NCI-H1417 treated with DMSO at 0.1 percent for 48 hours (cell line): ENCODE results near the gene HOXA1.

Experiments
- DNase-seq: peaks from one replicate; lab custom pipeline; 2025; lab: John Stamatoyannopoulos, UW

The HOXA1 gene

DNA sequence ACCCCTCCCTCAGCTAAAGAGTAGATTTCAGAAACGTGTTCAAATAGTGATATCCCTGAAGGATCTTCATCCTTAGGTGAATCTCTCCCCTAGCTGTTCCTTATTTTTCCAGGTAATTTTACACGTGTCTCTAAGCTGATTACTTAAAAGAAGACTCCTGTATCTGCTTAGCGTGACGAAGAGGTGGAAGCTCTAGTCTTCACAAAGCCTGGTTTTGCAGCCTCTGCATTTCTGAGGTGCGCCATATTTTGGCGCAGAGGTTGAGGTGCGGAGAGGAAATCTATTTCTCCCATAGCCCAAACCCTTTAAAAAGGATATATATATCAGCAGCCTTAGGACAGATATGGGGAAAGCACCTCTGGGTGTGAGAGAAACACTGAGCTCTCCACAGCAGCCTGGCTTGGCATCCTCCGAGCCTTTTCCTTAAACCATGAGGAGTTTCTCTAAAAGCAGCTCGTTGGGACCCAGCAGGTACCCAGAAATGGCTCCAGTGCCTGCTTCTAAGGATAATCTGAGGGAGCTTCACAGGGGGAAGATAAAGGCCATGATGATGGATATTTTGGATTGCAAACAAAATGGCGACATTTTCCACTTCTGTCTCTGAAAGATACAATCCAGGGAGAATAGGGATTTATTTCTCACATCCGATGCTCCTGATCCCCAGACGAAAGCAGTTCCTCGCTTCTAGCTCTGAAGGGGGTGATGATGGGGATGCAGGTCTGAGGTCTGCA, 9.7 kb upstream of the HOXA1 start:
- DNase-seq, result no peak

DNA sequence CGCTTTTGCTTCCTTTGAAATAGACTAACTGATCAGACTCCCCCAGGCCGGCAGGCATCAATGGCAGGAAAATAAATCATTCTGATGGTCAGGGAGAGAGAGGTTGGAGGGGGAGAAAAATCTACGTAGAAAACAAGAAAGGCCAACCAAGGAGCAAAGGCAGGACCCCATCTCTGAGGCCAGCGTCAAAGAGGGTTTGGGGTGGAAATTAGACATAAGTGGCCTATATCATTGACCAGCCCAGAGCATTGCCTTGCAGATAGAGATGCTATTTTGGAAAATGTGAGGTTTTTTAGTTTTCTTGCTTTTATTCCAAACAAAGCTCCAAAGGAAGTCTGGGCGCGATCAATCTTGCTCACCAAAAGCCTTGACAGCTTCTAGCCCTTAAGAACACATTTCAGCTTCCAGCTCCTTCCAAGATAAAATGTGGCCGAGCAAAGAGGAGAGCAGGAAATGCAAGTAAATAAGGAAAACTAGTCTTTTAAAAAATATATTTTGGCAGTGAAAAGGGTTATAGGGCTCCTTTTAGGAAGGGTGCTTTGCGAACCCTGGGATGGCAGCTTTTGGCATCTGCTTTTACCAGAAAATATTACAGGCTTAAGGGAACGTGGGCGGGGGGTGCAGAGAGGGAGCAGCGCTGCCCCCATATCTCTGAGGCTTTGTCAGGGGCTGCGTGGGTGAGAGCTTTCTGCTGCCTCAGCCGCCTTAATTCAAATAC, 8.7 kb upstream of the HOXA1 start:
- no peak for DNase-seq

DNA sequence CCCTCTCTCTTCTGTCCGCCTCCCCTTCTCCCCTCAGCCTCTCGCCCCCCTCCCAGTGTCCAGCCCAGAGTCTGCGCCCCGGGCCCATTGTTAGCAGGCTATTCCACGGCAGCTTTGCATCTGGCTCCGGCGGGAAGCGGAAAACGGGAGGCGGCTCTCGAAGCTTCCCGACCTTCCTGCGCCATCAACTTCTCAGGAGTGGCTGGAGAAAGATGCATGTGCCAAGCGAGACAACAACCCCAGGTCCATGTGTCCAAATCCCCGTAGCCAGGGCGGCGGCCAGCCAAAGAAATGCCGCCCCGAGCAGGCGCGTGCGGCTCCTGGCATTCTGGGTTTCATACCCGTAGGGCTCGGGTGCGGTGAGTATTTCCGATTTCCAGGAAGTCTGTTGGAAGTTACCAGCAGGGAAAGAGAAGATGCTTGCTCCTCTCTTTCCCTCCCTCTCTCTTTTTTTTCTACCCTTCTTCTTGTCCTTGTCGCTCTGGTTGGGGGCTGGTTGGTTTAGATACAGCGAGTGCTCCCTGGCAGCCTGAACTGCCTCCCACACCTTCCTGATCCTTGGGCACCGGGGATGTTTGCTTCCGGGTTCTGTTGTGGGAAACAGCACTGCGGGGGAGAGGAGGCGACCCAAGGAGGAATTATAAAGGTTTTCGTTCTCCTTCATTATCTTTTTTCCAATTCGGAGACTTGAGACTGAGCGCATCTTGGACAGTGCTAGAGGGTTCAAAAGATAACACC, 7.9 kb upstream of the HOXA1 start:
- no peak for DNase-seq

DNA sequence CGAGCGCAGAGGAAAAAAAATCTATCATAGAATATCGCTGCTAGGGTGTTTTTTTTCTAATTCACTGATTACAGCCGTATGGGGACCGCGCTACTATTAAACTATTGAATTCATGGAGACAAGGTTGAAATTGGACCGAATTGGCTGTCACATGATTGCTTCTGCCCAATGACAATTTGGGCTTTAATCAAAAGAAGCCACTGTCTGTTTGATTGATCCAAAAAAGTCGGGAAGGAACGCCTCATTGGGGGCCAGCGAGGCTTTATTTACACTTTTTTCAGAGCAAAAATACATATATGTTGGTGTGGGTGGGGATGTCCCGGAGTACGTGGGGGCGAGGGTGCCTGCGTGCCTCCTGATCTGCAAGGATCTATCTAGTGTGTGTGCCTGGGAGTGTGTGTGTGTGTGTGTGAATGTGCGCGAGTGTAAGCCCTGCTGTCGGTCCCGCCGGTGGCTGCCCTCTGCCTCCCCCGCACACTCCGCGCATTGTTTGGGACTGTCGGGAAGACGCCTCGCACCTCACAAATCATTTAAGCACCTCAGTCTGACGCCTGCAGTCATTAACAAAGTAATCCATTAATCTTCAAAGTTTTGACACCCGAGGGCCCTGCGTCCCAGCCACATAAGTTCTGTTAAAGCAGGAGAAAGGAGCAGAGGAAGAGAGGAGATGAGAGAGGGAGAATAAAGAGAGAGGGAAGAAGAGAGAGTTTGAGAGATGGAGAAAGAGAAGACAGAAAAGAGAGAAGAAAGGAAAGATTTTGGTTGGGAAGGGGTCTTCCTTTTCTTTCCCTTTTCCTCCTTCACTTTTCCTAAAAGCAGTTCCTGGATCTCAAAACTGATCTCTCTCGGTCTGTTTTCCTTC, 7.0 kb upstream of the HOXA1 start, which contains the start of gene HOXA2:
Gene HOXA2, minus strand, starts transcription at position 103 of the 862 bp plus-strand sequence. CDS start 183 bp downstream, outside the sequence.
- no peak for DNase-seq

DNA sequence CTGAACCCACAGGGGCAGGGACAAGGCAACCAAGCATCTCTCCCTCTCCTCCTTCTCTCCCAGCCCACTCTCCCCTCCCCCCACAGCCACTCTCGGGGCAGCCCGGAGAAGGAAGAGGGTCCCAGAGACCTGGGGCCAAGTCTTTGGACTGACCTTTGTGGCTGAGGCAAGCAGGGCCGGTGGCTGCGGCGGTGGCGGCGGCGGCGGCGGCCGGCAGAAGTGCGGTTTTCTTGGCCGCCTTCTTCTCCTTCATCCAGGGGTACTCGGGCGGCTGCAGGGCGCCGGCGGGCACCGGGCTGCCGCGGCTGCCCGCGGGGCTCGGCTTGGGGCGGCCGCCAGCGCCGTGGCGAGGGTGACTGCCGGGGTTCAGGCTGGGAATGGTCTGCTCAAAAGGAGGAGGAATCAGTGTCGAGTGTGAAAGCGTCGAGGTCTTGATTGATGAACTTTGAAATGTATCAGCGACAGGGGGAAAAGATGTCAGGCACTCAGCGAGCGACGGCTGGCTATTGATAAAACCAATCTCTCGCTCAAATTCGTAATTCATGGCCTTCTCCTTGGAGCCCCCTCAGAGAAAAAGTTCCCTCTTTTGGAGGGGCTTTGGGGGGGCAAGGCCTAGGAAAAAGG, 6.3 kb upstream of the HOXA1 start:
- DNase-seq, result no peak

DNA sequence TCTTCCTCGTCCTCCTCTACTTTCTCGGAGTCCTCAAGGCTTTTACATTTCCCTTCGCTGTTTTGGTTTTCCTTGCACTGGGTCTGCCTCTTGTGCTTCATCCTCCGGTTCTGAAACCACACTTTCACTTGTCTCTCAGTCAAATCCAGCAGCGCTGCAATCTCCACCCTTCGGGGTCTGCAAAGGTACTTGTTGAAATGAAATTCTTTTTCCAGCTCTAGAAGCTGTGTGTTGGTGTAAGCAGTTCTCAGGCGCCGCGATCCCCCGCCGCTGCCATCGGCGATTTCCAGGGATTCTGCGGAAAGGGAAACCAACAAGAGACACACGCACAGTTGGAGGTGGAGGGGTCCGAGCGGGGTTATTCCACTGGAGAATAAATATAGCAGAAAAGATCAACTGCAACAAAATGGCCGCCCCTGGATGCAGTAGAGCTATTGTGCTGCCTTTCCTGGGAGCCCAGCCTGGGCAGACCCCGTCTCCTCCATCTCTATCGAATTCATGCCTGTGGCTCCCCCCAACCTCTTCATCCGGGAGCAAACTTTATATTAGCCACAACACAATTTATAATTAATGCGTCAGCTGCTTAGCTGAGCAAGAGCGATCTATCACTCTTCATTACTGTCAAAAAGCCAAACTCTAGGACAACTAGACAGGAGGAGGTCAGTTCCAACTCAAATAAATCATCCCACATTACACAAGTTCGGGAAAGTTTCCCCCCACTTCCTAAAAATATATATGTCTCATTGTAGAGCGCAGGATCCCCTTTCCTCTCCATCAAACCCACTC, 5.6 kb upstream of the HOXA1 start:
- DNase-seq, result no peak

DNA sequence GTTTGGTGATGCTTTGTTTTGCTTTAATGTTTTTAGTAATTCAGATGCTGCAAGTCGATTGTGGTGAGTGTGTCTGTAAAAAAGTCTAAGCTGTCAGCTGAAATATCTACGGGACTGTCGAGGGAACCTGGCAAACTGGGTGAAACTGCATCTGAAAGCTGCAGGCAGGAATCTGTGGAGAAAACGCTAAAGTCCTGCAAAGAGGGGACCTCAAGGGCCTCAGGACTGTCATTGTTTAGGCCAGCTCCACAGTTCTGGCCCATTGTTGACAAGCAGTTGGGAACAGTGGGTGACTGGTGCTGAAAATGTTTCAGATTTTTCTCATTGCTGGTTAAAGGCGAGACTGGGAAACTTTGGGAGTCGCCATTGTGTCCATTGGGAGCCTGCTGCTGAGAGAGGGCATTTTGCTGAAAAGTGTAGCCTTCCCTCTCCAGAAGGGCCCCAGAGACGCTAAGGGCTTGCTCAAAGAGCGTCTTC, 4.9 kb upstream of the HOXA1 start:
- no peak for DNase-seq

DNA sequence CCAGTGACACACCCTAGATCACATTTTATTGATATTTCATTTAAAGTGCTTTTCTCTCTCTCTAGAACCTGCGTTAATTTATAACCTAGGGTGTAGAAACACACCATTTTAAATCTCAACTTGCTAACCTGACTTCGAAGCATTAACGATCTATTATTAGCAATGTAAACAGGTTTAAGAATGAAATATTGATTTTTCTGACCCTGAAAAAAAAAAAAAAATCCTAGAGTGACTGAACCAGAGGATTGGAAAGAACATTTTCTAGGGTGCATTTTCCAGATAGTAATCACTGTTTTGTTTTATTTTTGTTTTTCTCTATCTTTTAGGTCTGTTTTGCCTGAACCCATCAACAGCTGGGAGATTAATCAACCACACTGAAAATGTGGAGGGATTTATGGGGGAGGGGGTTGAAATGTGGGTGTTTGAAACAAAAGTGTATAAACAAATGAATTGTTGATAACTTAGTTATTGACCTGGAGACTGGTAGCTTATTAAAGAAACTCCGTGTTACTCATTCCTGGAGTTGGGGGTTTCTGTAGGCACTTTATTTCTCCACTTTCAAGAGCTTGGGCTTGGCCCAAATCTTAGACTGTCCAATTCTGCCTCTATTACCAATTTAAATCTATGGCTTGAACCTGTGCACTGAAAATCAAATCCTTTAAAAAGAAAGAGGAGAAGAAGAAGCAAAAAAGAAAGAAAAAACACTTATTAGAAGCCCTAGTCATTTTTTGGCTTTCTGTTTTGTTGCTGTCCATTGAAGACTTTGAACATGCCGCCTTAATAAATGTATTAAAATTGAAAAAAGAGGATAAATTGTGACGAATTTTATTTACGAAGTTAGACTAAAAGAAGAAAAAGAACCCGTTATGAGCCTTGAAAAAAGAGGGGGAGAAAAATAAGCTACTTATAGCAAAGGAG, 3.9 kb upstream of the HOXA1 start:
- DNase-seq, result no peak

DNA sequence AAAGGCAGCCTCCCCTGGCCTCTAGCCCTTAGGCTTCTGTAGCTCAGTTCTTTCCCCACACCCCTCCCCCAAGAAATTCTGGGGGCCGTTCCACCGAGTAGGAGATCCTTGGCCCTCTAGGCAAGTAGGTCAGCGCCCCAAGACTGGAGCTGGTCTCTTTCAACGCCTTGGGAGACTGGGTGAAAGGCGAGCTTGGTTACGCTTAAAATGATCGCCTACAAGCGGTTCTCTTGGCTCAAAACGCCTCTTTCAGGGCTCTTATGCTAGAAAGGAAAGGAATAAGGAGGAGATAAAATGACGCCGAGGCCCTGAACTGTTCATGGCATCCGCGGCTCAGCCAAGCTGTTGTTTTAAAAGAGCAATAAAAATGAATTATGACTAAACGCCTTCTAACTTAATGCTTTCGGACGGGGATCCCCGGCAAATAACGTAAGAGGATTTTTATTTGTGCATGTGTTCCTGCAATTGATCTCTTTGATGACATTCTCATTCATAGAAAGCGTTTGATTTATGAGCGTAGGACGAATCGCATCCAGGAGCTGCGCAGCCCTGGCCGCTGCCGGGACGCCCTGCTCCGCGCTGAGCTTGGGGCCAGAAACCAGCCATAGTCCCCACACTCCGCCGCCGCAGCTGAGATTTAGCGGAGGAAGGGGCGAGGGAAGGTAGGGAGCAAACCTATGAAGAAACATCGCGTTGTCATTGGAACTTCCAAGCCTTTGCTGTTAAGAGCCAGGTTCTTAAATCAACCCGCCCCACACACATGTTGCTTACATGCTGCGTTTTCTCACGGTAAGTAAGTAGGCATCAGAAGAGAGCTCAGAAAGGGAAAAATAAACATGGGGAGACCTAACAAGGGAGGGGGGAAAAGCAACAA, 3.0 kb upstream of the HOXA1 start:
- no peak for DNase-seq

DNA sequence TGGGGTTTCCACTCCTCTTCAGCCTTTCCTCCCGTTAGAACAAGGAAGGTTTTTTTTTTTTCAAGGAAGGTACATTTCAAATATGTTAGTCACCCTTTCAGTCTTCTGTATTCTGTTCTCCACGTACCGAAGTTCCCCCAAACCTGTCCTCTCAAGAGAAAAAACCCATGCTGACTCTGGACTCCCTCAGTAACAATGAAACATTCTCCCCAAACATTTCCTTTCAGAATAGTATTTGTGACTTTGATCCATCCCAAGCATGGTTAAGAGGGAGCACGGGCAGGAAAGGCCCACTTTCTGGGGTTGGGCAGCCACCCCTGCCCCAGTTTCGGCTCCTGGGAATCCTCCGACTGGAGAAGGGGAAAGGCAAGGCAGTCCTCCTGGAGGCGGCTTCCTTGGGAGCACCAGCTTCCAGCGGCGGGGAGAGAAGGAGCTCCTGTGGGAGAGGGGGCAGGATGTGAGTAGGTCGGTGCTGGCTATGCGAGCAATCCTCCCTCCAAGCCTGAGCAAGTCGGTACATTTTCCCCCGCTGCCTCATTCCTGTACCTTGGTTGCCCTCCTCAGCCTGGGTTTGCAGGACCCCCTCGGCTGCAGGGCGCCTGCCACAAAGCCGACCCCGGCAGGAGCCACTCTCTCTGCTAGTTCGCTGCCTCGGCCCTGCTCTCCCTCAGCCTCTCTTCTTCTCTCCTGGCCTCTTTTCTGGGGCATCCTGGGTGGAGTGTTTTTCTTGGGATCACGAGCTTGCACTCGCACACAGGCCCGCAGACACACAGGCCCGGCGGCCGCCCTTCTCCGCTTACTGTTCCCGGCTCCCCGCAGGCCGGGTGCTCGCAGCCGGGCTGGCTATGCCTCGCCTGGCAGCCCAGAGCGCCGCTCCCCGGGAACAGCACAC, 2.1 kb upstream of the HOXA1 start:
- no peak for DNase-seq

DNA sequence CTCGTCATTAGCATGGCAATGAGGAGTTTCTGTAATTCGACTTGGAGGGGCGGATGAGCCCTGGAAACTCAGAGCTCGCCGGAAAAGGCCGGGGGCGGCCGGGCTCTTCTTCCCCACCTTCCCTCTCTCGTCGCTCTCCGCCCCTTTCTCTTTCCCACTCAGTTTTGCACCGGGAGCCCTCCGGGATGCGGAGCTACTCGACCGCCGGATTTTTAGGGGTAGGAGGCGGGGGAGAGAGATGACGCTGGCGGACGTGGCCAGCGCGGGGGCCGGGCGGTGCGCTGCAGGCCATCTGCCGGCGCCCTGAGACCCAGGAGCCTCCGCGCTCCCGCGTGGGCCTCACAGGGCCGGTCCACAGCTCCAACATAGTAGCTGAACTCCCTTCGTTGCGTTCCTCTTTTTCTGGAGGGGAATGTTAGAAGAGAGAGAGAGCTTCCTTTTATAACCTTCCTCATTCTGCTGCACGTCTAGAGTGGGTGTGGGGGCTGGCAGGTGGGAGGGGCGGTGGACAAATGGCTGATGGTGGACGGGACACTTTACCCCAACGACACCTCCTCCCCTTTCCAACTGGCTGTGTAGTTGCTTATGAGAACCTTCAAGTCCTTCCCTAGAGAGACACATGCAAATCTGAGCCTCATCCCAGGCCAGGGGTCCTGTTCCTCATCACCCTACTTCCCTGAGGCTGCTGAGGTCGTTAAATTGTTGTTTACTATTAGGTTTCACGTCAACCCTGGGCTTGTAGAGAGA, 1.1 kb upstream of the HOXA1 start:
- DNase-seq, result no peak

DNA sequence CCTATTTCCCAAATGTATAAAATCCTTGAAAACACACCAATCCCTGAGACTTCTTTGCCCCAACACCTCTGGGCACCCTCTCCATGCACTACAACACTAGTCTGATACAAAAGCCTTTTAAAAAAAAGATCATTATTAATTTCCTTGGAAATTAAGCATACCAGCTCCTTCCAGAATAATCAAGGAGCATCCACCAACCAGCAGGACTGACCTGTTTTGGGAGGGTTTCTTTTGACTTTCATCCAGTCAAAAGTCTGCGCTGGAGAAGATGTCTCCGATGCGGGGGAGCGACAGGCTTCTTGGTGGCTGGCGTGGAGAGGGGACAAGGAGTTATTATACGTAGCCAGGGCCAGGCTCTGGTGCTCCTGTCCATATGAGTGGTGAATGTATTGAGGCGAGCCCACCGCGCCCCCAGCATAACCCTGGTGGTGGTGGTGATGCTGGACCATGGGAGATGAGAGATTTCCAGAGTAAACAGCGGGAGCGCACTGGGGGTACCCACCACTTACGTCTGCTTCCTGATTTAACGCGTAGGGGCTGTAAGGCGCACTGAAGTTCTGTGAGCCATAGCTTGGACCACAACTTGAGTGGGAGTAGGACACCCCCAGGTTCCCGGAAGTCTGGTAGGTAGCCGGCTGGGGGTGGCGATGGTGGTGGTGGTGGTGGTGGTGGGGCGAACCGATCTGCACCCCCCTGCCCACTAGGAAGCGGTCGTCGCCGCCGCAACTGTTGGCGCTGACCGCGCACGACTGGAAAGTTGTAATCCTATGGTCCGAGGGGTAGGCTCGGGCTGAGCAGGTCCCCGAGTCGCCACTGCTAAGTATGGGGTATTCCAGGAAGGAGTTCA, 527 bp downstream of the HOXA1 start:
- no peak for DNase-seq

DNA sequence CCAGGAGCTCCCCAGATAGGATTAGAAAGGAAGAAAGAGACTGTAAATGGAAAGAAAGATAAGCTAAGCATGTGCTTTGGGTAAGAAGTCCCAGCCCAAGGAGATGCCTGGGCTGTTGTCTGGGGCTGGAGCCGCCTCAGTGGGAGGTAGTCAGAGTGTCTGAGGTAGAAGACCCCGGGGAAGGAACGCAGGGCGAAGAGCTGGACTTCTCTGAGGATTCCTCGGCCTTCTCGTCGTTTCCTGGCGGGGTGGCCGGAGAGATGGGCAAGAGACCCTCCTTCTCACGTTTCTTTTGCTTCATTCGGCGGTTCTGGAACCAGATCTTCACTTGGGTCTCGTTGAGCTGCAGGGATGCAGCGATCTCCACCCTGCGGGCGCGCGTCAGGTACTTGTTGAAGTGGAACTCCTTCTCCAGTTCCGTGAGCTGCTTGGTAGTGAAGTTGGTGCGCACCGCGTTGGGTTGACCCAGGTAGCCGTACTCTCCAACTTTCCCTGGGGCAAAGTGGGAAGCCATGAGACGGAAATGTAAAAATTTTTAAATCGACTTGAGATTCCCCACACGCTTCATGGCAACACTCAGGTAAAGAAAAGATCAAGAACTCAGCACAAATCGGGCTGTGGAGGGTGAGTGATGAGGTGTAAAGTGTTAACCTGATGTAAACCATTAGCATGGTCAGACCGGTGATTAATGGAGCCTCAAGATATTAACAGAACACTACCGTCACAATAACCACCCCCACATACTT, 1.3 kb downstream of the HOXA1 start:
- DNase-seq, result no peak

DNA sequence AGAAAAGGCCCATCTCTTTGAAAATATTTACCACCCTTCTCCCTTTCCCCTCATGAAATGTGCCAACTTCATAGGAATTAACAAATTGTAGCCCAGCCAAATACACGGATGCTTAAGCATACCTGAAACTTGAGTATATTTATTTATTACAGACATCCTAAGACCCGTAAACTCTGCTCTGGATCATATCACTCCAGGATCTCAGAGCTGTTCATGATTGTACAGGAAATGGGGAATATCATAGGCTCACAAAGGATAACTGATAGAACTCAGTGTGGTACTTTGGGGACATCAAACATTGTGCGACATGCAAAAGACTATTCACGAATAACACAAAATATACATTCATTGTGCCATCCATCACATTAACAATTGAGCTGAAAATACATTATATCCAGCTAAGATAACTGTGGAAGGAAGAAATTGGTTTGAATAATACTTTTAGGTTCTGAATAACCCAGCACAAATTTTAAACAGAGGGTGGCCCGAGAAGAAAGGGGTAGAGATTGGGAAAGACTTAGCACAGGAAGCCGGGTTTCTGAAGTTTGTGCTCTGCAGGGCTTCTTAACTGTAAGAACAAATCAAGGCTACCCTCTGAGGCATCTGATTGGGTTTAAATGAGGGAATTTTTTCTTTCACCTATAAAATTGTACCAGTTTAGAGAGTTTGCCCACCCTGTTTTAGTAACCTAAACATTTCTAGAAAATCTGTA, 2.5 kb downstream of the HOXA1 start:
- no peak for DNase-seq

DNA sequence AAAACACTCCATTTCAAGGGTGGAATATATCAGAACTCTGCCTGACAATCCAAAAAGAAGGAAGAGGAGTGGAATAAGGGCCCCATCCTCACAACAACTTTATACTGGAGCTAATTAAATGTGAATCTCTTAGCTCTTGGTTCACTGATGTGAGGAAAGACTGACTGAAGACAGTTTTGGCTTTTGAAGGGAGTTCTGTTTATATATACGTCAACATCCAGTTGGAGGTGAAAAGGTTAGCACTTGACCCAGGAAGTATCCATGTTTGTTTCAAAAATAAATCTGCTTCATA, 3.0 kb downstream of the HOXA1 start:
- no peak for DNase-seq
